HepG2 (cell line): Measurements from ENCODE around the gene GGA3. TPM values are rescaled to one million over a fixed set of nuclear protein-coding genes. Genes with fewer than 3 reads are reported as not detected.
A peak's percentile ranks its signal among the peaks of the same experiment; 100 is the strongest.

ENCODE experiments used
- ATAC-seq: fragments of 200-7000 bp; cut with Tn5 transposase; 3 replicates; pipeline ENCODE4 v1.9.1; 2020; ENCODE audit warnings: mild to moderate bottlenecking, moderate library complexity
- BruUV-seq: library from RNA; stranded (reverse); fragments of 400-500 nt; replicated peaks from 2 replicates; lab custom pipeline; 2021; lab: Mats Ljungman, UMichigan
- CTCF ChIA-PET: fragments of 300-600 bp; formaldehyde crosslinking; extraction: SDS; loops from one replicate; lab custom pipeline; 2021; ENCODE audit warnings: low total read pairs, inconsistent platforms, low intra/inter-chr PET ratio; lab: Yijun Ruan, JAX
- POLR2A ChIA-PET: fragments of 350-600 bp; sonication (Branson Sonifier 250); formaldehyde crosslinking; loops from one replicate; lab custom pipeline; 2020; ENCODE audit warnings: antibody characterized with exemption, inconsistent platforms; lab: Yijun Ruan, JAX
- DNase-seq: peaks from one replicate; pipeline ENCODE4 v3.0.0-alpha.2; 2015; ENCODE audit warnings: low spot score
- FAIRE-seq: peaks from 3 replicates; lab custom pipeline; 2011; peaks lifted over from hg19 to GRCh38; lab: Jason Lieb, UNC
- H2AFZ ChIP-seq: one replicate; pipeline ENCODE4 v1.6.1; 2011; ENCODE audit warnings: low read length, inconsistent platforms
- H3K27ac ChIP-seq: fragments of 300-600 bp; 3 replicates; pipeline ENCODE4 v1.8.0; 2011; ENCODE audit warnings: mixed run types, mild to moderate bottlenecking, mixed read lengths, low read length, inconsistent platforms; ENCODE audit not compliant: insufficient read depth; ENCODE audit errors: extremely low read length
- H3K27me3 ChIP-seq, 2 experiments: fragments of 200-600 bp in 1 of 2; 2 replicates in 1 of 2; 3 replicates in 1 of 2; pipeline versions ENCODE4 v1.6.0 to v1.8.0; 2011; ENCODE audit warnings: low read length in 2 of 2, mild to moderate bottlenecking in 2 of 2, moderate library complexity in 2 of 2, inconsistent platforms in 1 of 2; ENCODE audit not compliant: insufficient read depth in 2 of 2, control insufficient read depth in 1 of 2
- H3K36me3 ChIP-seq, 2 experiments: fragments of 200-600 bp in 1 of 2; replicated peaks in 1 of 2; 2 replicates in 1 of 2; 3 replicates in 1 of 2; pipeline versions ENCODE4 v1.5.1 to v1.8.0; 2011; ENCODE audit warnings: low read length in 2 of 2, inconsistent platforms in 1 of 2; ENCODE audit not compliant: insufficient read depth in 2 of 2, control insufficient read depth in 1 of 2
- H3K4me1 ChIP-seq: 2 replicates; pipeline ENCODE4 v1.5.1; 2012; ENCODE audit warnings: low read length, inconsistent platforms; ENCODE audit not compliant: insufficient read depth
- H3K4me2 ChIP-seq: 2 replicates; pipeline ENCODE4 v1.6.0; 2011; ENCODE audit warnings: low read depth, low read length, inconsistent platforms
- H3K4me3 ChIP-seq, 3 experiments: fragments of 200-600 bp in 1 of 3; sonication (generic), shearing (Covaris generic) in 1 of 3; replicated peaks in 1 of 3; 2 replicates each; pipeline ENCODE4 v1.5.1; 2011 to 2016; ENCODE audit warnings: low read length in 3 of 3, inconsistent platforms in 2 of 3, low read depth in 2 of 3, mild to moderate bottlenecking in 2 of 3, control low read depth in 1 of 3, mixed read lengths in 1 of 3; ENCODE audit not compliant: insufficient read depth in 1 of 3
- H3K79me2 ChIP-seq: one replicate; pipeline ENCODE4 v1.6.1; 2011; ENCODE audit warnings: low read length, inconsistent platforms; ENCODE audit not compliant: insufficient read depth
- H3K9ac ChIP-seq: 2 replicates; pipeline ENCODE4 v1.6.0; 2011; ENCODE audit warnings: mild to moderate bottlenecking, low read depth, low read length, inconsistent platforms; ENCODE audit not compliant: insufficient read depth
- H3K9me3 ChIP-seq: 2 replicates; pipeline ENCODE4 v1.5.1; 2012; ENCODE audit warnings: mild to moderate bottlenecking, low read length
- H4K20me1 ChIP-seq: 2 replicates; pipeline ENCODE4 v1.6.0; 2011; ENCODE audit warnings: inconsistent platforms, mild to moderate bottlenecking, low read length, moderate library complexity; ENCODE audit not compliant: insufficient read depth
- ARNTL ChIP-seq: sonication (generic); formaldehyde crosslinking; IDR thresholded peaks from 2 replicates; pipeline ENCODE4 v1.4.0; 2020; ENCODE audit warnings: mild to moderate bottlenecking, missing genetic modification reagents
- DNMT3B ChIP-seq: conservative IDR thresholded peaks from 2 replicates; pipeline ENCODE4 v1.6.1; 2016; ENCODE audit warnings: missing biosample characterization, control low read depth
- HOXA3 ChIP-seq: sonication (generic); formaldehyde crosslinking; IDR thresholded peaks from 2 replicates; pipeline ENCODE4 v1.5.0; 2020; ENCODE audit warnings: missing genetic modification reagents
- JUNB ChIP-seq: sonication (generic); formaldehyde crosslinking; IDR thresholded peaks from 2 replicates; pipeline ENCODE4 v1.8.0; 2022; ENCODE audit warnings: missing genetic modification reagents, mild to moderate bottlenecking, borderline replicate concordance
- PCBP2 ChIP-seq: fragments of 200-400 bp; formaldehyde crosslinking; optimal IDR thresholded peaks from 2 replicates; pipeline ENCODE3; 2018; ENCODE audit warnings: low read length, low read depth; ENCODE audit not compliant: poor library complexity, severe bottlenecking
- ZMYM2 ChIP-seq: sonication (generic); formaldehyde crosslinking; IDR thresholded peaks from 2 replicates; pipeline ENCODE4 v1.8.0; 2022; ENCODE audit warnings: mild to moderate bottlenecking, missing genetic modification reagents
- ZNF263 ChIP-seq: sonication (generic); formaldehyde crosslinking; IDR thresholded peaks from 2 replicates; pipeline ENCODE4 v1.4.0; 2020; ENCODE audit warnings: missing genetic modification reagents
- ZNF292 ChIP-seq: sonication (generic); formaldehyde crosslinking; IDR thresholded peaks from 2 replicates; pipeline ENCODE4 v1.8.1; 2022; ENCODE audit warnings: mild to moderate bottlenecking, low read depth, missing genetic modification reagents, borderline replicate concordance
- ZNF878 ChIP-seq: sonication (generic); formaldehyde crosslinking; IDR thresholded peaks from 2 replicates; pipeline ENCODE4 v1.8.1; 2023; ENCODE audit warnings: mild to moderate bottlenecking, missing genetic modification reagents, moderate library complexity
- WGBS: methylation state at CpG from one replicate; pipeline ENCODE4 v1.1.6; 2017; ENCODE audit warnings: low lambda C conversion rate; 5-methylcytosine and 5-hydroxymethylcytosine counted together
- in situ Hi-C: cut with HindIII; loops from 2 replicates; pipeline ENCODE4 v1.10.0; 2017; ENCODE audit warnings: low pct_unique_long_range_greater_than_20kb; ENCODE audit not compliant: extremely low pct_ligation_motif_present
- intact Hi-C: fragments of 100-400 bp; cut with micrococcal nuclease; formaldehyde crosslinking; loops from one replicate; pipeline ENCODE4 v1.10.0; 2022; ENCODE audit not compliant: unreplicated experiment
- polyA plus RNA-seq, 8 experiments: library from polyadenylated mRNA; depleted of rRNA in 3 of 8; stranded (reverse) in 7 of 8; unstranded in 1 of 8; fragments of >200 nt; fragmentation: Illumina TruSeq in 4 of 8; extraction: Trizol in 4 of 8; gene quantifications; 2 replicates each; pipeline versions ENCODE4 v1.2.1 to v1.2.3, GENCODE V29; 2011 to 2016; ENCODE audit warnings: low read depth in 4 of 8, missing spikeins in 1 of 8, mixed read lengths in 1 of 8; ENCODE audit not compliant: insufficient read depth in 1 of 8
- total RNA-seq, 5 experiments: library from RNA; depleted of rRNA; stranded (reverse); fragments of >200 nt; fragmentation: Illumina TruSeq; extraction: Trizol; gene quantifications; 2 replicates each; pipeline ENCODE4 v1.2.3, GENCODE V29; 2016; ENCODE audit warnings: low read depth in 1 of 5
- TF ChIP-seq, protein P1 (sequence below): sonication (generic); formaldehyde crosslinking; IDR thresholded peaks from 2 replicates; pipeline ENCODE4 v1.4.0; 2020; ENCODE audit warnings: missing genetic modification reagents, borderline replicate concordance
- TF ChIP-seq, protein P2 (sequence below): sonication (generic); formaldehyde crosslinking; IDR thresholded peaks from 2 replicates; pipeline ENCODE4 v1.4.0; 2020; ENCODE audit warnings: missing genetic modification reagents

GGA3 gene
- total and polyA plus RNA-seq, 2 of the 13 experiments (the other 11 are each of a cell fraction or from before 2014, with no cell fraction given): 28.4 to 43.7 TPM

DNA sequence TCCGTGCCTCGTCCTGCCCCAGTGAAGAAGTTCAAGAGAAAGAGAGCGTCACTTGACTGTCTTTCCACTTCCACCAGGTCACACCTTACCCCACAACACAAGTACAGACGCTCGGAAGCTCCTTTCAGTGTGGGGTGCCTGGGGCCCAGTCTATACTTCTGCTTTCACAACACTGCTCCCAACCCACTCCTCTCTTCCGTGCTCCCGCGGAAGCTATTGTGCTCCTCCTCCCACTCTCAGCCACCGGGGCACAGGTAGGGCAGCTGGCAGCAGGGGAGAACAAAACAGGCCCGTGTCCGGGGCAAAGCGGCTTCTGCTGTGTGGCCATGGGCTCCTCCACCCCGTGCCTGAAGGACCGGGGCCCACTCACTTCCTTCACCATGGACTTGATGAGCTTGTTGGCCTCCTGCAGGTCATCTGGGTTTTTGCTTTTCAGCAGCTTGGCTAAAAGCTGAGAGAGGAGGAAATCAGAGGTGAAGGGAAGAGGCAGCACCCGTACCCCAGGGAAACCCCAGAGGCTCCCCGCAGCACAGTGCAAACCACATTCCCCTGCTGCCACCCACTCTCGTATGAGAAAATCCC is 18.9 kb downstream of the GGA3 start:
- WGBS: 98% methylated on average over 17 of the region's 17 CpGs
- H3K27ac ChIP-seq: no peak overlapping the region
- H3K9me3 ChIP-seq: no peaks in the 10 kb centered on the region
- BruUV-seq: no TSS peak
- ATAC-seq: no peak
- ChIA-PET CTCF (no interaction called here), POLR2A (no interaction called here)
- H4K20me1 ChIP-seq: no peaks in the 10 kb centered on the region
- peaks cover 79 to 89% of the 10 kb centered on the region in 2 experiments for H3K36me3 ChIP-seq
- in situ Hi-C loops: no loop called here
- no peak for DNase-seq
- H3K4me3 ChIP-seq: no peak overlapping the region
- H3K27me3 ChIP-seq: no peaks in the 10 kb centered on the region
- H3K4me1 ChIP-seq: no peaks in the 10 kb centered on the region
- no peak for TF ChIP-seq DNMT3B
- TF ChIP-seq ZNF263 (CRISPR knock-in tag): peak; percentile 82
- no peak for TF ChIP-seq PCBP2
- TF ChIP-seq ZNF878: no peak
- no peak for TF ChIP-seq ZMYM2 (CRISPR knock-in tag)
- TF ChIP-seq JUNB (CRISPR knock-in tag): no peak
- TF ChIP-seq ARNTL (CRISPR knock-in tag): no peak
- no peak for TF ChIP-seq ZNF292 (CRISPR knock-in tag)
- no peak for FAIRE-seq
- H3K9ac ChIP-seq: no peak overlapping the region
- H2AFZ ChIP-seq: no peak overlapping the region
- peaks cover under 1% of the 10 kb centered on the region for H3K79me2 ChIP-seq
- no peak overlapping the region for H3K4me2 ChIP-seq
- intact Hi-C loops: no loop called here

DNA sequence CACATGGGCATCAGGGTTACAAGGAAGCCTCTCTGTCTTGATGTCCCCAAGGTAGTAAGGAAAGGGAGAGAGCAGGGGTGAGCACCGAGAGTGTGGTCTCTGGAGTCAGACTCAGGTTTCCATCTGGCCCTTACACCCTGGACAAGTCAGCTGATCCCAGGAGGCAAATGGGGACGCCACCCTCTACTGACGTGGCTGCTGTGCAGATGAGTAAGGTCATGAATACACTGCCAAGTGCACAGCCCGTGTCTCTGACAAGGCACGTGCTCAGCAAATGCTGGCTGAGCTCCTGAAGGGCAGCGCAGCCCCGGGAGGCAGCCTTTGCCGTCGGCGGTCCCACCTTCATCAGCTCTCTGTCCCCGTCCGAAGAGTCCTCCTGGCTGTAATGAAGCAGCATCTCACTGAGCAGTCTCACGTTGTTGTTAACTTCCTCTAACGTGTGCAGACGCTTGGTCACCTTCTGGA is 19.4 kb downstream of the GGA3 start:
- DNase-seq (no peak), ATAC-seq (no peak), FAIRE-seq (no peak)
- H3K27ac ChIP-seq: no peak overlapping the region
- H3K27me3 ChIP-seq: no peaks in the 10 kb centered on the region
- H3K79me2 ChIP-seq: no peaks in the 10 kb centered on the region
- ChIA-PET CTCF (no interaction called here), POLR2A (no interaction called here)
- intact Hi-C loops (no loop called here), in situ Hi-C loops (no loop called here)
- H4K20me1 ChIP-seq: no peaks in the 10 kb centered on the region
- H3K36me3 ChIP-seq: peaks cover 84 to 93% of the 10 kb centered on the region in 2 experiments
- H3K4me2 ChIP-seq: no peak overlapping the region
- TF ChIP-seq, protein P1, sequence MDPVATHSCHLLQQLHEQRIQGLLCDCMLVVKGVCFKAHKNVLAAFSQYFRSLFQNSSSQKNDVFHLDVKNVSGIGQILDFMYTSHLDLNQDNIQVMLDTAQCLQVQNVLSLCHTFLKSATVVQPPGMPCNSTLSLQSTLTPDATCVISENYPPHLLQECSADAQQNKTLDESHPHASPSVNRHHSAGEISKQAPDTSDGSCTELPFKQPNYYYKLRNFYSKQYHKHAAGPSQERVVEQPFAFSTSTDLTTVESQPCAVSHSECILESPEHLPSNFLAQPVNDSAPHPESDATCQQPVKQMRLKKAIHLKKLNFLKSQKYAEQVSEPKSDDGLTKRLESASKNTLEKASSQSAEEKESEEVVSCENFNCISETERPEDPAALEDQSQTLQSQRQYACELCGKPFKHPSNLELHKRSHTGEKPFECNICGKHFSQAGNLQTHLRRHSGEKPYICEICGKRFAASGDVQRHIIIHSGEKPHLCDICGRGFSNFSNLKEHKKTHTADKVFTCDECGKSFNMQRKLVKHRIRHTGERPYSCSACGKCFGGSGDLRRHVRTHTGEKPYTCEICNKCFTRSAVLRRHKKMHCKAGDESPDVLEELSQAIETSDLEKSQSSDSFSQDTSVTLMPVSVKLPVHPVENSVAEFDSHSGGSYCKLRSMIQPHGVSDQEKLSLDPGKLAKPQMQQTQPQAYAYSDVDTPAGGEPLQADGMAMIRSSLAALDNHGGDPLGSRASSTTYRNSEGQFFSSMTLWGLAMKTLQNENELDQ (CRISPR knock-in tag): no peak
- TF ChIP-seq, protein P2, sequence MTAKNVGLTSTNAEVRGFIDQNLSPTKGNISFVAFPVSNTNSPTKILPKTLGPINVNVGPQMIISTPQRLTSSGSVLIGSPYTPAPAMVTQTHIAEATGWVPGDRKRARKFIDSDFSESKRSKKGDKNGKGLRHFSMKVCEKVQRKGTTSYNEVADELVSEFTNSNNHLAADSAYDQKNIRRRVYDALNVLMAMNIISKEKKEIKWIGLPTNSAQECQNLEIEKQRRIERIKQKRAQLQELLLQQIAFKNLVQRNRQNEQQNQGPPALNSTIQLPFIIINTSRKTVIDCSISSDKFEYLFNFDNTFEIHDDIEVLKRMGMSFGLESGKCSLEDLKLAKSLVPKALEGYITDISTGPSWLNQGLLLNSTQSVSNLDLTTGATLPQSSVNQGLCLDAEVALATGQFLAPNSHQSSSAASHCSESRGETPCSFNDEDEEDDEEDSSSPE (CRISPR knock-in tag): no peak
- no peak for TF ChIP-seq HOXA3 (CRISPR knock-in tag)
- WGBS: 98% methylated on average over 15 of the region's 15 CpGs
- H3K4me3 ChIP-seq: no peak overlapping the region
- H3K9me3 ChIP-seq: no peaks in the 10 kb centered on the region
- H3K9ac ChIP-seq: no peak overlapping the region
- H3K4me1 ChIP-seq: no peaks in the 10 kb centered on the region
- H2AFZ ChIP-seq: no peak overlapping the region
- BruUV-seq: no TSS peak
